Measurements from ENCODE around the gene EDIL3.

EDIL3 gene

DNA sequence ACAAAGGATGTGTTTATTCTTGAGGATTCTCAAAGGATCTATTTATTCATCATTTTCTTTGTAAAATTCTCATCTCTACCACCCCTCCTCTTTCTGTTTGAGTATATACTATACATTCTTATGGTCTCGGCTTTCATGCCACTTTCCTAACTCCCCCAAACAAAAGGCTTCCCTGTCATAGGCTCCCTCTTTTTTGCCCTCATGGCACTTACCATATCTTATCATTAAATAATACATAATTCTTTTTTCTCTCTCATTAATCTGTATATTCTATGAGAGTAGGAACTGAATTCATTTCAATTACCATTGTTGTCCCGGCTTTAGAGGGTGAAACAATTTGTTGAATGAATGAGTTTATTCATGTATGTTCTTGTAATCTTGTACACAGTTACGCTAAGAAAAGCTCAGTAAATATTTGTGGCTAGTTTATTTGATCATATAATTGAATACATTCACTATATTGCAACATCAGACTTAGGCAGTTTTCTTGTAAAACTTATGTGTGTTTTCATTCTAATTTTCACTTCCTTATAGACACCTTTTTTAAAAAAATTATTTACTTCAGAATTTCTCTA is 254.6 kb downstream of the EDIL3 start:
- no peaks in the 10 kb centered on the region for H3K4me1 ChIP-seq (ENCODE audit: control insufficient read depth, insufficient read depth, low read length, unreplicated experiment)
- no peak overlapping the region for H3K4me3 ChIP-seq (ENCODE audit: low read depth, low read length)
- H3K79me2 ChIP-seq (ENCODE audit: control insufficient read depth, insufficient read depth, low read length, unreplicated experiment) = no peaks in the 10 kb centered on the region
- no peak overlapping the region for H3K27ac ChIP-seq (ENCODE audit: low read depth, low read length)
- H2AFZ ChIP-seq (ENCODE audit: low read length, unreplicated experiment) = no peak overlapping the region
- no peaks in the 10 kb centered on the region for H3K36me3 ChIP-seq (ENCODE audit: insufficient read depth, low read length)
- H3K27me3 ChIP-seq (ENCODE audit: insufficient read depth, low read length) = no peaks in the 10 kb centered on the region

GRCh38 chr5:84125216-84125615 is 259.5 kb downstream of the EDIL3 start:
- Histone ChIP-seq H3K27ac (ENCODE audit: low read depth, low read length) (no peak overlapping the region), H3K27me3 (ENCODE audit: insufficient read depth, low read length) (no peaks in the 10 kb centered on the region), H2AFZ (ENCODE audit: low read length, unreplicated experiment) (no peak overlapping the region), H3K36me3 (ENCODE audit: insufficient read depth, low read length) (no peaks in the 10 kb centered on the region), H3K4me1 (ENCODE audit: control insufficient read depth, insufficient read depth, low read length, unreplicated experiment) (no peaks in the 10 kb centered on the region), H3K79me2 (ENCODE audit: control insufficient read depth, insufficient read depth, low read length, unreplicated experiment) (no peaks in the 10 kb centered on the region), H3K4me3 (ENCODE audit: low read depth, low read length) (no peak overlapping the region)

- Histone ChIP-seq H3K27me3 (ENCODE audit: insufficient read depth, low read length) (no peaks in the 10 kb centered on the region), H3K36me3 (ENCODE audit: insufficient read depth, low read length) (no peaks in the 10 kb centered on the region), H2AFZ (ENCODE audit: low read length, unreplicated experiment) (no peak overlapping the region), H3K4me1 (ENCODE audit: control insufficient read depth, insufficient read depth, low read length, unreplicated experiment) (no peaks in the 10 kb centered on the region), H3K4me3 (ENCODE audit: low read depth, low read length) (no peak overlapping the region), H3K27ac (ENCODE audit: low read depth, low read length) (no peak overlapping the region), H3K79me2 (ENCODE audit: control insufficient read depth, insufficient read depth, low read length, unreplicated experiment) (no peaks in the 10 kb centered on the region)
Measured at GRCh38 chr5:84119252-84119651, 265.4 kb downstream of the EDIL3 start.

DNA sequence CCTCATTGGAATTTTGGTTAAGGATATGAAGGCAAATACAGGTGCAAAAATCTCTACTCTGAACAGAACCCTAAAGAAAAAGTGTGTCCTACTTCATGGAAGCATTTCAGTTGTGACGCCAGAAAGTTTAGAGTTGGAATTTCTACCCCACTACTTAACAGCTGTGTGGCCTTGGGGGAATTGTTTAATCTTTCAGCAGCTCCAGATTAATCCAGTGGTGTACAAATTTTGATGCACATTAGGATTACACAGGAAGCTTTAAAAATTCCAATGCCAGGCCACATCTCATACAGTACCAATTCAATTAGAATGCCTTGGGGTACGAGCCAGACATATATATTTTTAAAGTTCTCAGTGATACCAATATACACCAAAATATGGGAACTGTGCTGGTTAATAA is 266.1 kb downstream of the EDIL3 start:
- Histone ChIP-seq H3K4me3 (ENCODE audit: low read depth, low read length) (no peak overlapping the region), H3K27me3 (ENCODE audit: insufficient read depth, low read length) (no peaks in the 10 kb centered on the region)

DNA sequence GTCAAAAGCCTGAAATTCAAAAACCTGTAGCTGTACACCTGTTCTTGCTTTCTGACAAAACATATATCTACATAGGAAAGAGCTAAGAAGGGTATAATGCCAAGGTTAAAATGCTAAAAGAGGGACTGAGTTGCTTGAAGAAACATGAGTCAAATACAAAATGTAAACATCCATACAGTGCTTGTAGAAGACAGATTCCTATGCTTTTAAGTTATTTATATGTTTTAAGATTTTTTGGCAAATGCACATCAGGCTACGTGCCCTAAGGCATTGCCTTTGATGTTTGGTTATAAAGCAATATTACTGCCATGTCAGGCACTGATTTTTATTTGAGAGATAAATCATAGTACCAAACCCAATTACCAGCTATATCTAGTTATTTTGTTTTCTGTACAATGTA is 269.0 kb downstream of the EDIL3 start:
- no peak overlapping the region for H3K4me3 ChIP-seq (ENCODE audit: low read depth, low read length)
- no peaks in the 10 kb centered on the region for H3K4me1 ChIP-seq (ENCODE audit: control insufficient read depth, insufficient read depth, low read length, unreplicated experiment)
- H3K36me3 ChIP-seq (ENCODE audit: insufficient read depth, low read length) = no peaks in the 10 kb centered on the region
- H3K27me3 ChIP-seq (ENCODE audit: insufficient read depth, low read length) = no peaks in the 10 kb centered on the region
- no peak overlapping the region for H2AFZ ChIP-seq (ENCODE audit: low read length, unreplicated experiment)
- H3K27ac ChIP-seq (ENCODE audit: low read depth, low read length) = no peak overlapping the region
- no peaks in the 10 kb centered on the region for H3K79me2 ChIP-seq (ENCODE audit: control insufficient read depth, insufficient read depth, low read length, unreplicated experiment)

More for the DNA sequence above, 266.1 kb downstream of the EDIL3 start:
- Histone ChIP-seq H3K36me3 (ENCODE audit: insufficient read depth, low read length) (no peaks in the 10 kb centered on the region), H2AFZ (ENCODE audit: low read length, unreplicated experiment) (no peak overlapping the region), H3K79me2 (ENCODE audit: control insufficient read depth, insufficient read depth, low read length, unreplicated experiment) (no peaks in the 10 kb centered on the region), H3K27ac (ENCODE audit: low read depth, low read length) (no peak overlapping the region), H3K4me1 (ENCODE audit: control insufficient read depth, insufficient read depth, low read length, unreplicated experiment) (no peaks in the 10 kb centered on the region)

GRCh38 chr5:84113246-84114105 is 271.2 kb downstream of the EDIL3 start:
- no peaks in the 10 kb centered on the region for H3K79me2 ChIP-seq (ENCODE audit: control insufficient read depth, insufficient read depth, low read length, unreplicated experiment)
- H3K4me1 ChIP-seq (ENCODE audit: control insufficient read depth, insufficient read depth, low read length, unreplicated experiment) = no peaks in the 10 kb centered on the region
- no peaks in the 10 kb centered on the region for H3K36me3 ChIP-seq (ENCODE audit: insufficient read depth, low read length)
- no peaks in the 10 kb centered on the region for H3K27me3 ChIP-seq (ENCODE audit: insufficient read depth, low read length)
- no peak overlapping the region for H3K4me3 ChIP-seq (ENCODE audit: low read depth, low read length)
- no peak overlapping the region for H3K27ac ChIP-seq (ENCODE audit: low read depth, low read length)
- H2AFZ ChIP-seq (ENCODE audit: low read length, unreplicated experiment) = no peak overlapping the region

GRCh38 chr5:84092738-84093137 is 291.9 kb downstream of the EDIL3 start:
- Histone ChIP-seq H3K79me2 (ENCODE audit: control insufficient read depth, insufficient read depth, low read length, unreplicated experiment) (no peaks in the 10 kb centered on the region), H3K4me3 (ENCODE audit: low read depth, low read length) (no peak overlapping the region), H2AFZ (ENCODE audit: low read length, unreplicated experiment) (peak overlapping the region; percentile 47), H3K27ac (ENCODE audit: low read depth, low read length) (no peak overlapping the region), H3K4me1 (ENCODE audit: control insufficient read depth, insufficient read depth, low read length, unreplicated experiment) (no peaks in the 10 kb centered on the region), H3K36me3 (ENCODE audit: insufficient read depth, low read length) (no peaks in the 10 kb centered on the region), H3K27me3 (ENCODE audit: insufficient read depth, low read length) (no peaks in the 10 kb centered on the region)

DNA sequence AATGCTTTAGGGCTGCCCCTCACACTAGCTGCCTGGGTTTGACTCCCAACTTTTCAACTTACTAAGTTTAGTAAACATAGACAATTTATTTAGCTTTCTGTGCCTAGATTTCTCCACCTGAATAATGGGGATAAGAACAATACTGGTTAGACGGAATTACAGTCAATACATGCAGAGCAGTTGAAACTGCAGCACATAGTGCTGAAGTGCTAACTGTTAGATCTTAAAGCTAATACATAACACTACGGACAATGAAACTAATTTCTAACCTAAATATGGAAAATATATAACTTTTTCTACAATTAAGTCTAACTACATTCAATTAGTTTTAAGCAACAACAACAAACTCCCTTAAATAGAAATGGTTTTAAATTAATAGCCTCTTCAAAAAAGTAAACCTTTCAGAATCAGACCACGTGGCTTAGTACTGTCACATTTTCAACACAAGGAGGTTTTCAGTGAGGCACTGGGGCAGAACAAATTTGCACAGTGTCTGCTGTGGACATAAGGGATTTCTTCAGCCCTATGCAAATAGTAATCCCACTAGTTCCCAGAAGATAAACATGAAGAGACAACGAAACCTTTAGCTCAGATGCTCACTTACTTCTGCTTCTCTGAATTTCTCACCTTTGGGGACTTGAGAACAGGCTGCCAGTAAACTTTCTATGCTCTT is 293.4 kb downstream of the EDIL3 start:
- Histone ChIP-seq H2AFZ (ENCODE audit: low read length, unreplicated experiment) (no peak overlapping the region), H3K27me3 (ENCODE audit: insufficient read depth, low read length) (no peaks in the 10 kb centered on the region), H3K27ac (ENCODE audit: low read depth, low read length) (no peak overlapping the region), H3K36me3 (ENCODE audit: insufficient read depth, low read length) (no peaks in the 10 kb centered on the region), H3K4me1 (ENCODE audit: control insufficient read depth, insufficient read depth, low read length, unreplicated experiment) (peaks cover 5% of the 10 kb centered on the region), H3K79me2 (ENCODE audit: control insufficient read depth, insufficient read depth, low read length, unreplicated experiment) (no peaks in the 10 kb centered on the region), H3K4me3 (ENCODE audit: low read depth, low read length) (no peak overlapping the region)

GRCh38 chr5:84088996-84089395 is 295.7 kb downstream of the EDIL3 start:
- H3K4me1 ChIP-seq (ENCODE audit: control insufficient read depth, insufficient read depth, low read length, unreplicated experiment) = peaks cover 6% of the 10 kb centered on the region
- H3K79me2 ChIP-seq (ENCODE audit: control insufficient read depth, insufficient read depth, low read length, unreplicated experiment) = no peaks in the 10 kb centered on the region
- no peaks in the 10 kb centered on the region for H3K27me3 ChIP-seq (ENCODE audit: insufficient read depth, low read length)
- no peak overlapping the region for H3K27ac ChIP-seq (ENCODE audit: low read depth, low read length)
- H2AFZ ChIP-seq (ENCODE audit: low read length, unreplicated experiment) = no peak overlapping the region
- H3K36me3 ChIP-seq (ENCODE audit: insufficient read depth, low read length) = no peaks in the 10 kb centered on the region
- H3K4me3 ChIP-seq (ENCODE audit: low read depth, low read length) = no peak overlapping the region

DNA sequence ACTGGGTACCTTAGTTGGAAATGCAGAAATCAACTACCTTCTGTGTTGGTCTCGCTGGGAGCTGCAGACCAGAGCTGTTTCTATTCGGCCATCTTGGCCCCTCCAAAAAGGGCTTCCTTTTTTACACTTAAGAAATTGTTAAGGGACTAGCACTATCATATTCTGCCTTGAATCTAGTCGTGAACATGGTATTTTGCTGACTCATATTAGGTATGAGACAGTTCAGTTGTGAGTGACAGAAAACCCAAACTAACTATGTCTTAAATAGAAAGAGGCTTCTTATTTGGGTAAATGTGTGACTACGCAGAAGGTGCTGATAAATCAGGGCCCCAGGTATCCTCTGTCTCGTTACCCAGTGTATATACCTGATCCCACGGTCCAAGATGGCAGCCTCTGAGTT is 298.2 kb downstream of the EDIL3 start:
- Histone ChIP-seq H3K4me1 (ENCODE audit: control insufficient read depth, insufficient read depth, low read length, unreplicated experiment) (peaks cover 6% of the 10 kb centered on the region), H3K36me3 (ENCODE audit: insufficient read depth, low read length) (no peaks in the 10 kb centered on the region), H2AFZ (ENCODE audit: low read length, unreplicated experiment) (no peak overlapping the region), H3K27ac (ENCODE audit: low read depth, low read length) (no peak overlapping the region), H3K79me2 (ENCODE audit: control insufficient read depth, insufficient read depth, low read length, unreplicated experiment) (no peaks in the 10 kb centered on the region), H3K27me3 (ENCODE audit: insufficient read depth, low read length) (no peaks in the 10 kb centered on the region), H3K4me3 (ENCODE audit: low read depth, low read length) (no peak overlapping the region)
